Breast epithelium (tissue), 3 donors: ENCODE results near the gene KCNIP4.

Source experiments
- POLR2A ChIP-seq: fragments of 450-650 bp; IDR thresholded peaks from one replicate; pipeline ENCODE4 v1.6.1; 2016; ENCODE audit warnings: antibody characterized with exemption, mild to moderate bottlenecking, moderate library complexity
- POLR2AphosphoS5 ChIP-seq, 3 donors: sonication (generic); formaldehyde crosslinking; IDR thresholded peaks; one replicate each; pipeline ENCODE4 v1.6.1; 2017; ENCODE audit warnings: antibody characterized with exemption in 3 of 3
- TF ChIP-seq, protein P1 (sequence below), 3 donors: fragments of 450-650 bp; IDR thresholded peaks; one replicate each; pipeline ENCODE4 v1.5.1; 2016 to 2017; ENCODE audit warnings: antibody characterized with exemption in 3 of 3, mild to moderate bottlenecking in 3 of 3, moderate library complexity in 3 of 3

DNA sequence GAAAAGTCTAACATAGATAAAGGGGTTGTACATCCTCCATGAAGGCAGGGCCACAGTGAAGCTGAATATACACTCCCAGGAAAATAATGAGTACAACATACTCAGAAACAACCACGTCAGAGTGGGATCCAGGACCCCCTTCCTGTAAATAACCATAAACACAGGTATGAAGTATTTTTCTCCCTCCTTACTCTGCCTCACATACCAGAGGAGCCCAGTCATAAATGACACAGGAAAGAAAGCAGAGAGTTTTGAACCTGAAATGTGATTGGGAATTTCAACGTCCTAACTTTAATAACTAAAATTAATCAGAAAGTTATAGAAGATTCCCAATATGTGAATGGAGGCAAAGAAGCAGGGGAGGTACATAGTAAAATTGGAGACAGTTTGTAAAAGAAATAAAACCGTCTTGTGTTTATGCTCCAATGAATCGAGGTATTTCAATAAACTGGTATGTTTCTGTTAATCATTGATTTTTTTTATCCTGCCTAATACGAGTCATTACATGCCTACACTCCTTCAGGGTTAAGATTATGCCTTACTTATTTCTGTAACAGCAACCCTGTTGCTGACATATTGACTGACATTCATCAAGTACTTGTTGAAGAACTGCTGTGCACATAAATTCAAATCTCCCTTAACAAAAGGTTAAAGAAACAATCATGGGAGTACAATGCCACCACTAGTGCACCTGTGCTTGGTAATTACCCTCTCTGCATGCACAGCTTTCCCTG is 431.3 kb downstream of the KCNIP4 start:
- TF ChIP-seq, protein P1, sequence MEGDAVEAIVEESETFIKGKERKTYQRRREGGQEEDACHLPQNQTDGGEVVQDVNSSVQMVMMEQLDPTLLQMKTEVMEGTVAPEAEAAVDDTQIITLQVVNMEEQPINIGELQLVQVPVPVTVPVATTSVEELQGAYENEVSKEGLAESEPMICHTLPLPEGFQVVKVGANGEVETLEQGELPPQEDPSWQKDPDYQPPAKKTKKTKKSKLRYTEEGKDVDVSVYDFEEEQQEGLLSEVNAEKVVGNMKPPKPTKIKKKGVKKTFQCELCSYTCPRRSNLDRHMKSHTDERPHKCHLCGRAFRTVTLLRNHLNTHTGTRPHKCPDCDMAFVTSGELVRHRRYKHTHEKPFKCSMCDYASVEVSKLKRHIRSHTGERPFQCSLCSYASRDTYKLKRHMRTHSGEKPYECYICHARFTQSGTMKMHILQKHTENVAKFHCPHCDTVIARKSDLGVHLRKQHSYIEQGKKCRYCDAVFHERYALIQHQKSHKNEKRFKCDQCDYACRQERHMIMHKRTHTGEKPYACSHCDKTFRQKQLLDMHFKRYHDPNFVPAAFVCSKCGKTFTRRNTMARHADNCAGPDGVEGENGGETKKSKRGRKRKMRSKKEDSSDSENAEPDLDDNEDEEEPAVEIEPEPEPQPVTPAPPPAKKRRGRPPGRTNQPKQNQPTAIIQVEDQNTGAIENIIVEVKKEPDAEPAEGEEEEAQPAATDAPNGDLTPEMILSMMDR (IDR thresholded peaks at IDR 0.05), result no peak
- TF ChIP-seq POLR2A (no peak), POLR2AphosphoS5 (IDR thresholded peaks at IDR 0.05) (no peak)
